Aorta (tissue), 5 donors: ENCODE data around the gene MFSD11. TPM values are rescaled to one million over a fixed set of nuclear protein-coding genes. Genes with fewer than 3 reads are reported as not detected.
"Not testable (repeated sequence)": the region's sequence is repeated elsewhere in the genome, so short reads cannot be mapped to it uniquely, and the experiment has no call there.

Source experiments
- ATAC-seq: fragments of 200-7000 bp; cut with Tn5 transposase; one replicate; pipeline ENCODE4 v1.9.1; 2022; ENCODE audit warnings: moderate library complexity; ENCODE audit not compliant: low FRiP score
- DNase-seq, 2 donors: peaks; one replicate each; pipeline ENCODE4 v3.0.0-alpha.2; 2020
- H3K27ac ChIP-seq, 2 donors: one replicate each; pipeline ENCODE4 v1.5.1; 2013; ENCODE audit warnings: low read length in 2 of 2, mild to moderate bottlenecking in 2 of 2, moderate library complexity in 2 of 2, control low read depth in 1 of 2, inconsistent platforms in 1 of 2, low read depth in 1 of 2
- H3K27me3 ChIP-seq, 2 donors: one replicate each; pipeline ENCODE4 v1.6.1; 2013; ENCODE audit warnings: control low read depth in 1 of 2, low read length in 1 of 2, mild to moderate bottlenecking in 1 of 2, moderate library complexity in 1 of 2; ENCODE audit not compliant: insufficient read depth in 2 of 2, control insufficient read depth in 1 of 2
- H3K36me3 ChIP-seq, 2 donors: one replicate each; pipeline ENCODE4 v1.6.1; 2013; ENCODE audit warnings: control low read depth in 1 of 2, low read length in 1 of 2, mild to moderate bottlenecking in 1 of 2; ENCODE audit not compliant: insufficient read depth in 2 of 2, control insufficient read depth in 1 of 2
- H3K4me1 ChIP-seq, 2 donors: one replicate each; pipeline ENCODE4 v1.6.1; 2013; ENCODE audit warnings: low read length in 2 of 2, control low read depth in 1 of 2, mild to moderate bottlenecking in 1 of 2, moderate library complexity in 1 of 2; ENCODE audit not compliant: insufficient read depth in 2 of 2, control insufficient read depth in 1 of 2
- H3K4me3 ChIP-seq, 2 donors: one replicate each; pipeline ENCODE4 v1.5.1; 2013; ENCODE audit warnings: low read length in 2 of 2, control low read depth in 1 of 2, mild to moderate bottlenecking in 1 of 2
- H3K9me3 ChIP-seq: one replicate; pipeline ENCODE4 v1.6.1; 2013; ENCODE audit warnings: mild to moderate bottlenecking, low read length; ENCODE audit not compliant: control insufficient read depth
- WGBS, 2 donors: extraction: QIAGEN DNeasy Blood & Tissue Kit; methylation state at CpG; one replicate each; pipeline ENCODE4 v1.1.7; 2013; 5-methylcytosine and 5-hydroxymethylcytosine counted together
- intact Hi-C, 2 donors: fragments of 100-400 bp; cut with DNase I; formaldehyde crosslinking; loops; one replicate each; pipeline versions ENCODE4 v1.14.2 to v1.15.0; 2022
- polyA plus RNA-seq, 2 donors: library from polyadenylated mRNA; stranded (reverse); fragments of 200-250 nt; gene quantifications; one replicate each; pipeline ENCODE4 v1.2.3, GENCODE V29; 2013
- total RNA-seq, 2 donors: library from RNA; stranded (reverse); fragmentation: NEBNext Ultra II Directional; extraction: Animal tissue kit (Norgen Biotek cat#: 25700); gene quantifications; one replicate each; pipeline ENCODE4 v1.2.1, GENCODE V29; 2021
- donor health status: healthy with polysubstance abuse.
- donor health status: Bipolar disorder and iron deficiency.
- donor health status: DM: no; HTN: no; CAD: no.
- donor health status: DM: no; HTN: no; CAD: no.
- donor health status: DM: yes; HTN: yes; CAD: no.

MFSD11 gene
- total and polyA plus RNA-seq, 4 donors = 6.8 to 38.2 (median 22.2) TPM

DNA sequence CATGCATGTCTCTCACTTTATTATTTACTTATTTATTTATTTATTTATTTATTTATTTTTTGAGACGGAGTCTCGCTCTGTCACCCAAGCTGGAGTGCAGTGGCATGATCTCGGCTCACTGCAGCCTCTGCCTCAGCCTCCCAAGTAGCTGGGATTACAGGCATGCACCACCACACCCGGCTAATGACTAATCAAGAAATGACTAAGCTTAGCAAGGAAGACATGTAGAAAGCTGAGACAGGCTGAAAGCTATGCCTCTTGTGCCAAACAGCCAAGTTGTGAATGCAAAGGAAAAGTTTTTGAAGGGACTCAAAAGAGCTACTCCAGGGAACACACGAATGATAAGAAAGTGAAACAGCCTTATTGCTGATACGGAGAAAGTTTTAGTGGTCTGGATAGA, 7.9 kb downstream of the MFSD11 start:
- H3K36me3 ChIP-seq, intact Hi-C loops, H3K4me3 ChIP-seq, DNase-seq, H3K9me3 ChIP-seq, H3K27ac ChIP-seq, H3K4me1 ChIP-seq, ATAC-seq, H3K27me3 ChIP-seq: not testable (repeated sequence)
- 97% methylated on average over 6 of the region's 6 CpGs for WGBS, 2 donors

DNA sequence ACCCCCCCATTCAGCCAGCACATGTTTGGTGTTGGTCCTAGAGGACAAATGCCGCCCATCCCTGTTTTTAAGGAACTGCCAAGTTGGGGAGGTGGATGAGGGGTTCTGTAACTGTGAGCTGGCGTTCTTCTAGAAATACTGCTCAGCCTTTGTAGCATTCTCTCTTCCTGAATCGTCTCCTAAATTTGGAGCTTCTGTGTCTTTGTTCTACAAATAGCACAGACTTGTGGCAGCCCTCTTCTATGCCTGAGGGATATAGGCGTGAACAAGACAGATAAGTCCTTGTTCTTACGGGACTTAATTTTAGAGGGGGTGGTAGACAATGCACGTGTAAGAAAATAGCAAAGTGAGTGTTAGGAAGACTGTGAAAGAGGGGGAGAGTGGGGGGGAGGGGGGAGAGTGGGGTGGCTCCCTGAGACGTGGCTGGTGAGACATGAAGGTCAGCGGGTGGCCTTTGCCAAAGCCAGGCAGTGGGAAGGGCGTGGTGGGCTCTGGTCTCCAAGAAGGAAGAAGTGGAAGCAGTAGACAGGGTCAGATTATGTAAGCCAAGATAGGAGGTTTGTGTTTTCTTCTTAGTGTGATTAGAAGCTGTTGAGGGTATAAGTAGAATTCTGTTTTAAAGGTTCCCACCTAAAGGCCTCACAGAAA, 9.9 kb downstream of the MFSD11 start:
- DNase-seq (no peak), ATAC-seq (no peak)
- Histone ChIP-seq H3K9me3 (no peaks in the 10 kb centered on the region), H3K27ac (no peak overlapping the region), H3K36me3 (peaks cover 4 to 14% of the 10 kb centered on the region in 2 donors), H3K4me3 (no peak overlapping the region), H3K27me3 (no peaks in the 10 kb centered on the region), H3K4me1 (no peaks in the 10 kb centered on the region)
- intact Hi-C loops = no loop called here
- WGBS, 2 donors = 79 to 82% methylated on average over 9 of the region's 9 CpGs

GRCh38 chr17:76748657-76749056, 10.7 kb downstream of the MFSD11 start:
- intact Hi-C loops = no loop called here
- Histone ChIP-seq H3K27me3 (no peaks in the 10 kb centered on the region), H3K4me3 (no peak overlapping the region), H3K27ac (no peak overlapping the region), H3K4me1 (no peaks in the 10 kb centered on the region), H3K36me3 (peaks cover 4 to 14% of the 10 kb centered on the region in 2 donors), H3K9me3 (no peaks in the 10 kb centered on the region)
- ATAC-seq = no peak
- DNase-seq = no peak
- WGBS, 2 donors = 100% methylated on average over 1 of the region's 1 CpG

DNA sequence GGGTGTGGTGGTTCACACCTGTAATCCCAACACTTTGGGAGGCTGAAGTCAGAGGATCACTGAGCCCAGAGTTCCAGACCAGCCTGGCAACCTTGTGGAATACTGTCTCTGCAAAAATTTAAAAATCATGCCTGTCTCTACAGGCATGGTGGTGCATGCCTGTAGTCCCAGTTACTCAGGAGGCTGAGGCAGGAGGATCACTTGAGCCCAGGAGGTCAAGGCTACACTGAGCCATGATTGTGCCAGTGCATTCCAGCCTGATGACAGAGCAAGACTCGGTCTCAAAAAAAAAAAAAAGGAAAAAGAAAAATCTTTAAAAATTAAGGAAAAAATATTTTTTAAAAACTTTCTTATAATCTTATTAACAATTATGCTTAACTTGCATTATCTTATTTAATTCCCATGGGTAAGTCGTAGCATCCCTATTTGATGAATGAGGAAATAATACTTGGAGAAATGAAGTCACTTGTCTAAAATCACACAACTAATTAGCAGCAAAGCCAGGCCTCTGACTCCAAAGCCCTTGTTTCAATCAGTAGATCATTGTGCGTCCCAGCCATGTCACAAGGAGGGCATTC, 13.6 kb downstream of the MFSD11 start:
- Histone ChIP-seq H3K4me3 (no peak overlapping the region), H3K36me3 (peaks cover 0 to 6% of the 10 kb centered on the region in 2 donors), H3K4me1 (no peaks in the 10 kb centered on the region), H3K9me3 (no peaks in the 10 kb centered on the region), H3K27me3 (no peaks in the 10 kb centered on the region), H3K27ac (no peak overlapping the region)
- DNase-seq = no peak
- 85 to 88% methylated on average over 3 of the region's 3 CpGs for WGBS, 2 donors
- intact Hi-C loops = no loop called here
- no peak for ATAC-seq

DNA sequence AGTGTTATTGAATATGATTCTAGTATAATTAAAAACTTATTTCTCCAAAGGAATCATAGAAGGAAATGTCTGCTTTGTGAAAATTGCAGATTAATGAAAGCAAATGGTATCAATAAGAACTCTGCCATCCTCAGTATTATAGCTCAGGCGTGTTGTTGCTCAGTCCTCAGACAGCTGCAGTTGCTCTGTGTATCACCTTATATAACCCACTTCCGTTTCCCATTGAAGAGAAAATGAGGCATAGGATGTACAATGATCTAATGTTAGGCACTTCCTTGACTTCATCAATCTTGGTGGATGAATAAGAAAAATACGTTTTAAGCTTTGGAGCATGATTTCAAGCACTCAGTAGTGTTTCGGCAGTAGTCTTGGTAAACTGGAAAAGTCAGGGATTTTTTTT, 14.1 kb downstream of the MFSD11 start:
- H3K4me1 ChIP-seq = no peaks in the 10 kb centered on the region
- H3K27ac ChIP-seq = no peak overlapping the region
- 88 to 91% methylated on average over 4 of the region's 4 CpGs for WGBS, 2 donors
- peaks cover 2 to 6% of the 10 kb centered on the region in 2 donors for H3K36me3 ChIP-seq
- no peaks in the 10 kb centered on the region for H3K27me3 ChIP-seq
- intact Hi-C loops = no loop called here
- no peaks in the 10 kb centered on the region for H3K9me3 ChIP-seq
- DNase-seq = no peak
- no peak for ATAC-seq
- H3K4me3 ChIP-seq = no peak overlapping the region

DNA sequence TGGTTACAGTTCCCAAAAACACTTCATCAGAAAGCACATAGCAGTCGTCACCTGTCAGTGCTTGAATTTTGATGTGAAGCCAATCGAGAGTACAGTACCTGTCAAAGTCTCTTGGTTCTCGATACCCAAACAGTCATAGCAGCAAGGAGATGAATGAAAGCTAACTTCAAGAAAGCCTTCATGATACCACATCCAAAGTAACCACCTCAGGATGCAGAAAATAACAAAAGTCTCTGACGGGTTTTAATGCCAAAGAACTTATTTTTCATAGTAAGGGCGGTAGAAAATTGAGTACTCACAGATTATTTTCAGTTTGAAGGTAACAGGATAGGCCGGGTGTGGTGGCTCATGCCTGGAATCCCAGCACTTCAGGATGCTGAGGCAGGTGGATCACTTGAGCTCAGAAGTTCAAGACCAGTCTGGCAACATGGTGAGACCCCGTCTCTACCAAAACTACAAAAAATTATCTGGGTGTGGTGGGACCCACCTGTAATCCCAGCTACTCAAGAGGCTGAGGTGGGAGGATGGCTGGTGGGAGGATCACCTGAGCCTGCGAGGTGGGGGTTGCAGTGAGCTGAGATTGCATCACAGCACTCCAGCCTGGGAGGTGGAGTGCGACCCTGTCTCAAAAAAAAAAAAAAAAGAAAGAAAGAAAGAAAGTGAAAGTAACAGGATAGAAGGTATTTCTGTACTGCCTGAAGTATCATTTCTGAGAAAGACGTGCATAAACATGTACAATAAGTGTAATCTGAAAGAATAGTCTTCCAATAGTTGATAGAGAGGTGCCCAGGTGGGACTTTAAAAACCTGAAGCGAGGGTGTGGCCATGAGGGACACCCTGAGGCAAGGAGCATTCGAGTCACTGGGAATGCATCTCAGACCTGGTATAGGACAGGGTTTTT, 15.4 kb downstream of the MFSD11 start:
- Histone ChIP-seq H3K27ac (no peak overlapping the region), H3K36me3 (peaks cover 4 to 6% of the 10 kb centered on the region in 2 donors), H3K9me3 (no peaks in the 10 kb centered on the region), H3K27me3 (no peaks in the 10 kb centered on the region), H3K4me3 (no peak overlapping the region), H3K4me1 (no peaks in the 10 kb centered on the region)
- DNase-seq (no peak), ATAC-seq (no peak)
- 83 to 86% methylated on average over 12 of the region's 12 CpGs for WGBS, 2 donors
- intact Hi-C loops = no loop called here

GRCh38 chr17:76755285-76755684, 17.4 kb downstream of the MFSD11 start:
- Histone ChIP-seq H3K4me1 (no peaks in the 10 kb centered on the region), H3K9me3 (no peaks in the 10 kb centered on the region), H3K27me3 (no peaks in the 10 kb centered on the region), H3K4me3 (no peak overlapping the region), H3K27ac (no peak overlapping the region), H3K36me3 (peaks cover 4 to 6% of the 10 kb centered on the region in 2 donors)
- WGBS, 2 donors = 97 to 98% methylated on average over 2 of the region's 2 CpGs
- ATAC-seq = no peak
- no peak for DNase-seq
- intact Hi-C loops = no loop called here

GRCh38 chr17:76757256-76757655, 19.3 kb downstream of the MFSD11 start:
- 89 to 90% methylated on average over 5 of the region's 5 CpGs for WGBS, 2 donors
- DNase-seq = no peak
- no peaks in the 10 kb centered on the region for H3K27me3 ChIP-seq
- no peaks in the 10 kb centered on the region for H3K9me3 ChIP-seq
- intact Hi-C loops = no loop called here
- H3K27ac ChIP-seq = no peak overlapping the region
- peaks cover 0 to 4% of the 10 kb centered on the region in 2 donors for H3K36me3 ChIP-seq
- H3K4me1 ChIP-seq = no peaks in the 10 kb centered on the region
- H3K4me3 ChIP-seq = no peak overlapping the region
- no peak for ATAC-seq
